Inferior parietal cortex (tissue), 1 donor: ENCODE results near the gene GRK4.
"Not testable (repeated sequence)": the region's sequence is repeated elsewhere in the genome, so short reads cannot be mapped to it uniquely, and the experiment has no call there.

Experiments used
- DNase-seq: peaks from one replicate; pipeline ENCODE4 v3.0.0-alpha.2; 2016; ENCODE audit errors: extremely low spot score

The GRK4 gene

DNA sequence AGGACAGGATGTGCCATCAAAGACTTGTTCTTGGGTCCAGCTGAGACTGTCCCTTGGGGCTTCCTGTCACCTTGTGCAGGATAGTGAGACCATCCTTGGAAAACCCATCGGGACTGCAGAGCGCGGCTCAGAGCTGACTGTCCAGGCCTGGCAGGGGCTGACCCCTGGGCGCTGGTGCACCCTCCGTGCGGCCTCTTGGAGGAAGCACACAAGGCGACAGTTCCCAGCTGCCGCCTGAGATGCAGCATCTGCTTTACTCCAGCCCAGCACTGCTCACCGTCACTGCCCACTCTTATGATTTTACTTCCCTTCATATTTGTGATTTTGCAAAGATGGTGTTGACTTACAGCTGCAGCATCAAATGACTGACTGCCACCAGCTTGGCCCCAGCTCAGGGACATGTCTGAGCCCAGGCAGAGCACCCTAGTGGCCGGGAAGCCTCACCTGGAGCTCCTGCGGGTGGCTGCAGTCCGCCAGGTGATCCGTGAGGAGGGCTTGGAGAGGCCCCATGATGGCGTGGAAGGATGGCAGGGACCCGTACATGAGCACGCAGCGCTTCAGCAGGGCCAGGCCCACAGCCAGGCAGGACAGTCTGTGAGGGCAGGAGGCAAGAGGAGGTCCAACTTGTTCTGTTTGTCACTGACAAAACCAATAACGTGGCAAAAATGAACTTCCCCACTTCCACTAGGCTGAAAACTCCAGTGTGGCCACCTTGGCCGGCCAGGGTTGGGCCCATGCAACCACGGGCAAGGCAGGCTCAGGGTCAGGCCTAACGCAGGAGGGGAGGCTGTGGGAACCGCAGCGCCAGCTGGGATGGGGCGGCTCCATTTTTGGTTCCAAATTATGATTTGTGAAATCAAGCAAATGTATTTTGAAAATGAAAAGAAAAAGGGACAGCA, 22.0 kb upstream of the GRK4 start:
- no peak for DNase-seq

DNA sequence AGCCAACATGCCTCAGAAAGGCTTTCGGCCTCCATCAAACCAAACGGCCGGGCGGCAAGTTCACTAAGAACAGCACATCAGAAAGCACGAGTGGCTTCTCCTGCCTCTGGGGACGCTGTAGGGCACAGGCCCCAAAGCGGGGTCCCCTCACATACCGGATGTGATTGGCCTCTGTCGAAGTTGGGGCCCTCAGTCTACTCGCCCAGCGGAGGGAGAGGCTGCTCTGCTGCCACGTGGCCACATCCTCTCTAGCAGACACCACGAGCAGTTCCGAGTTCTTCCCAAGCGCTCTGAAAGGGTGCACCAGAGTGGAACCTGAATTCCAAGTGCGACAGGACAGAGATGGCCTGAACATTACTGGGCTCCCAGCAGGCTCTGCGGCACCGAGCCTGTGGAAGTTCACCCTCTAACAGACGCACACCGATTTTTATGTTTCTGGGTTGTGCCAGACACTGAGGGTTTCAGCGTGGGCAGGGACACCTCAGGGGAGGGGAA, 21.3 kb upstream of the GRK4 start:
- no peak for DNase-seq

DNA sequence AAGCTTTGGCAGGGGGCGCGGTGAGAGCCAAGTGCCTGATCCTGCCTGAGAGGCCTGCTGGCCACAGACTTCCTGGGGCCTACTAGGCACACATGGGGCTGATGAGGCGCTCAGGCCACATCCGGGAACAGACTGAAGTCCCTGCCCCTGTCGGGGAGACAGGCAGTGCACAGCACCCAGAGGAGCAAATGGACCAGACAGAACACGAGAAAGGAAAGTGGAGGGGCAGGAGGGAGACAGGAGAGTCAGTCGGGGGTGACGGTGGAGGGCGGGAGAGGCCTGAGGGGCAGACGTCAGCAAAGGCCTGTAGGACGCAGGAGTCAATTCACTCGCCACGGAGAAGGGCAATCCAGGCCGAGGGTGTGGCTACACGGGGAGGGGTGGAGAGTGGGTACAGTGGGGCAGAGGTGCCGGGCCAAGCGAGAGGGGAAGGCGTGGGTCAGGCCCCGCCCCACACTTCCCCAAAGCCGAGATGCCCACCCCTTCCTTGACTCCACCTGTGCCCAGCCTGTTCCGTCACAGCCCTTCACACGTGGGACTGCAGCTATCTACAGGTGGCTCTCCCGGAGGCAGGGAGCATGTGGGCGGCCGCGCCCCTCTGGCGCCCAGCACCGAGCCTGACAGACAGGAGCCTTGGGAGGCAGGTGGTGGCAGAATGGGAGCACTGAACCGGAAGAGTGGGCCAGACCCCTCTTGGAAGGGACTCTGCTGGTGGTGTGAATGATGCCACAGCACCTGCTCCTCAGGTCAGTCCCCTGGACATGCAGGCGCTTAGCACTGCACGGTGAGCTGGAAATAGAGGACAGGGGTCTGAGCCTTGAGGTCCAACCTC, 20.6 kb upstream of the GRK4 start:
- DNase-seq = no peak

GRCh38 chr4:2943364-2944090, 19.8 kb upstream of the GRK4 start:
- DNase-seq = no peak

DNA sequence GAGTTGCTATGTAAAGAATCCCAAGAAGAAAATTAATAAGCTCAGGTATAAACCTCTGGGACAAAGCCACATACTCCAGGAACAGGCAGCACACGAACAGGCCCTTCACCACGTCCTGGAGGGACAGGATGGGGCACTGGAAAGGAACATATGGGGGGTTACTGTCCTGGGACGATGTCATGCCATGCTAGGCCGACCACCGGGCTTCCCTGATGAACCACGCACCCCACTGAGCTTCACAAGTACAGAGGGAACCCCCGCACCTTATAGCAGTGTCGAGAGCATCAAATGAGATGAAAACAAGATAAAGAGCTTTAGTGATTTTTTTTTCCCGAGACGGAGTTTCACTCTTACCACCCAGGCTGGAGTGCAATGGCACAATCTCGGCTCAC, 19.3 kb upstream of the GRK4 start:
- DNase-seq = no peak

GRCh38 chr4:2944586-2945526, 18.5 kb upstream of the GRK4 start:
- DNase-seq = no peak

- DNase-seq = not testable (repeated sequence)
Measured at GRCh38 chr4:2945619-2946604, 17.5 kb upstream of the GRK4 start.

- DNase-seq = no peak
Measured at GRCh38 chr4:2946812-2947600, 16.4 kb upstream of the GRK4 start.

DNA sequence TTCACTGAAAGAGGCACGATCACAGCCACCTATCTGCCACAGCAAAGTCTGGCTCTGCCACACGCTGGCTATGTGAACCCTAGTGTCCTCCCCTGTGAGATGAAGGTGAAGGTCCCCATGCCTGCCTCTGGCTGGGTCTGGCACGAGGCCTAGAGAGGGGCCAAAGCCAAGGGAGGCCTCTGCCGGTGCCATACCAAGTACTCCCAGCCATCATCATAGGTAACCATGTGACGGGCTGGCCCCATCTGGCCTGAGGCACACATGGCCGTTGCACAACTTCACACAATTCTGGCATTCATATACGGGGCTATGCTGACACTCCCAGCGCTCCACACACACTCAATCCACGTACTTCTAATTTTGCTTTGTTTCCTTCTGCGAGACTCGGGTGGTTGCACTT, 15.4 kb upstream of the GRK4 start:
- DNase-seq = no peak

DNA sequence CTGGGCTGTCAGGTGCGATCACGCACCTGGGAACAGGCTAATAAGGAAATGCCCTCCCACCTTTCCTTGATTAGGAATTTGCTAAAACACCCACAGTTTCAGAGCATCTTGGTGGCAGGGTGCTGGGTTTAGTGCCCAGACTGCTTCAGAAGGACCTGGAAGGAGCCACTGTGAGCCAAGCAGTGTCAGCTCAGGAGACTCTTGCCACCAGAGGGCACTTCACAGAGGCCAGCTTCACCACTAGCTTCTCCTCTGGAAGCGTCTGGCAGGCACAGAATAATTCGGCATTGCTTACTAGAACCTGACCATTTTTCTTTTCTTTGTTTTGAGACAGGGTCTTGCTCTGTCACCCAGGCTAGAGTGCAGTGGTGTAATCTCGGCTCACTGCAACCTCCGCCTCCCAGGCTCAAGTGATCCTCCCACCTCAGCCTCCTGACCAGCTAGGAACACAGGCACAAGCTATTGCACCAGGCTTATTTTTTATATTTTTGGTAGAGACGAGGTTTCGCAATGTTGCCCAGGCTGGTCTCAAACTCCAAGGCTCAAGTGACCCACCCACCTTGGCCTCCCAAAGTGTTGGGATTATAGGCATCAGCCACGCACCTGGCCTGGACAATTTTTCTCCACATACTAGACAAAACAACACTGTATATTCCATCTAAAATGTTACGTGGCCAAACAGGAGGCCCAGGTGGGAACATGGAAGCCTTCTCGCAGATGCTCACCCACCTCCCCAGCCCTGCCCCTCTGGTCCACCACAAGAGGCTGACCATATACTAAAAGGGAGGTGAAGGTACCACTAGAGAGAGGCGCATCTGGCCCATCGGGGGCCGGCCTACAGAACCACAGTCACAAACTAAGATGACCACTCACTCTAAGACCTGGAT, 14.2 kb upstream of the GRK4 start:
- DNase-seq = no peak

DNA sequence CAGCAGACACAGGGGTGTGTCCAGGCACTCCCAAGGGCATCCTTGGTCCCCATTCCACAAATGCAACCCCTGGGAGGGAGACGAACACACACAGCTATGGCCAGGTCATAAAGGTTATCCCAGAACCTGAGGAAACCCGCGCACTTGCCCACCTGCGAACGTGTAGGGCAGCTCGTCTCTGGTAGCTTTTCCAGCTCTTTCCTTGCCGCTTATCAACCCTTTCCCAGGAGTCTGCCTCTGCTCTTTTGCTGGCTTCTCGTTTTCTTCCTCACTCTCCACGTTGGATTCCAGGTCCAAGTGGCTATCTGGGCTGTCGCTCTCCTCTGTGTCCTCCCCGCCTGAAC, 13.6 kb upstream of the GRK4 start:
- DNase-seq = no peak

- DNase-seq = no peak
Measured at GRCh38 chr4:2950221-2950989, 13.0 kb upstream of the GRK4 start.

GRCh38 chr4:2953496-2953895, 9.9 kb upstream of the GRK4 start:
- no peak for DNase-seq

GRCh38 chr4:2954358-2955185, 8.8 kb upstream of the GRK4 start:
- no peak for DNase-seq

DNA sequence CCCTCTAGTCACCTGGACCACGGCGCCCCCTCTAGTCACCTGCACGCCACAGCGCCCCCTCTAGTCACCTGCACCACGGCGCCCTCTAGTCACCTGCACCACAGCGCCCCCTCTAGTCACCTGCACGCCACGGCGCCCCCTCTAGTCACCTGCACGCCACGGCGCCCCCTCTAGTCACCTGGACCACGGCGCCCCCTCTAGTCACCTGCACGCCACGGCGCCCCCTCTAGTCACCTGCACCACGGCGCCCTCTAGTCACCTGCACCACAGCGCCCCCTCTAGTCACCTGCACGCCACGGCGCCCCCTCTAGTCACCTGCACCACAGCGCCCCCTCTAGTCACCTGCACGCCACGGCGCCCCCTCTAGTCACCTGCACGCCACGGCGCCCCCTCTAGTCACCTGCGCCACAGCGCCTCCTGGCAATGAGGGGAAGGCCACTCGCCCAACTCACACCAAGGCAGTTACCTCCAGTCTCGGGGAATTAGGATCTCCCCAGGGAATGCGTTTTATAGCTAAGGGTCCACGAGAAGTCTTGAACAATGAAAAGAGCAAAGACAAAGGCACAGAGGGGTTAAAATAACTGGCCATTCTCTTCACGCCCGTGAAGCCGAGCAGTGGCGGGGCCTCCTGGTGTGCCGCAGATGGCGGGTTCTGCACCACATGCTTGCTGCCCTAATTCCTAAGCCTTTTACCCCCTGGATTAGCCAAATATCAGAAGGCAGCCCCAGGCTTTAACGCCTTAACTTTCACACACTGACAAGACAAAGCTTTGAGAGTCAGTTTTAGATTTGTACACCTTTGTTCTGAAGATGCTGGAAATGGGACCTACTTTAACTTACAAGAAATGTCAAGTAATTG, 8.0 kb upstream of the GRK4 start:
- DNase-seq = not testable (repeated sequence)
